DND-41 (cell line): Measurements from ENCODE around the gene DTL.

Experiments used
- ATAC-seq: fragments of 200-7000 bp; cut with Tn5 transposase; 3 replicates; pipeline ENCODE4 v1.9.1; 2021; ENCODE audit warnings: low read depth; ENCODE audit not compliant: insufficient read depth
- DNase-seq: peaks from one replicate; pipeline ENCODE4 v3.0.0-alpha.2; 2020
- H2AFZ ChIP-seq: 2 replicates; pipeline ENCODE4 v1.6.0; 2012; ENCODE audit warnings: low read depth, low read length
- H3K27ac ChIP-seq: 2 replicates; pipeline ENCODE4 v1.5.1; 2012; ENCODE audit warnings: low read length, inconsistent platforms
- H3K27me3 ChIP-seq: fragments of 200-600 bp; sonication (generic); 2 replicates; pipeline ENCODE4 v1.6.0; 2012; ENCODE audit warnings: low read length, mild to moderate bottlenecking, inconsistent platforms; ENCODE audit not compliant: insufficient read depth, poor library complexity
- H3K36me3 ChIP-seq: 2 replicates; pipeline ENCODE4 v1.5.1; 2012; ENCODE audit warnings: low read length, inconsistent platforms; ENCODE audit not compliant: insufficient read depth
- H3K4me1 ChIP-seq: 2 replicates; pipeline ENCODE4 v1.5.1; 2012; ENCODE audit warnings: mild to moderate bottlenecking, low read length; ENCODE audit not compliant: insufficient read depth
- H3K4me2 ChIP-seq: 2 replicates; pipeline ENCODE4 v1.6.0; 2012; ENCODE audit warnings: mild to moderate bottlenecking, moderate library complexity, low read length, inconsistent platforms; ENCODE audit not compliant: insufficient read depth
- H3K4me3 ChIP-seq, 2 experiments: fragments of 200-600 bp in 1 of 2; shearing (Covaris generic) in 1 of 2; 2 replicates each; pipeline ENCODE4 v1.5.1; 2012 to 2016; ENCODE audit warnings: inconsistent platforms in 2 of 2, low read length in 2 of 2, mild to moderate bottlenecking in 2 of 2, low read depth in 1 of 2, moderate library complexity in 1 of 2
- H3K79me2 ChIP-seq: 2 replicates; pipeline ENCODE4 v1.6.0; 2012; ENCODE audit warnings: low read length, inconsistent platforms; ENCODE audit not compliant: insufficient read depth
- H3K9ac ChIP-seq: 2 replicates; pipeline ENCODE4 v1.6.0; 2012; ENCODE audit warnings: low read depth, mild to moderate bottlenecking, inconsistent platforms, low read length, moderate library complexity
- H3K9me3 ChIP-seq: 2 replicates; pipeline ENCODE4 v1.5.1; 2012; ENCODE audit warnings: low read length, moderate library complexity, mild to moderate bottlenecking, inconsistent platforms; ENCODE audit not compliant: insufficient read depth, severe bottlenecking
- H4K20me1 ChIP-seq: 2 replicates; pipeline ENCODE4 v1.6.0; 2012; ENCODE audit warnings: low read length; ENCODE audit not compliant: insufficient read depth
- CTCF ChIP-seq: IDR thresholded peaks from 2 replicates; pipeline ENCODE4 v1.5.1; 2012; ENCODE audit warnings: borderline replicate concordance, low read length, moderate library complexity, mild to moderate bottlenecking; ENCODE audit not compliant: poor library complexity, severe bottlenecking; ENCODE audit errors: extremely low read depth
- EZH2 ChIP-seq: IDR thresholded peaks from 3 replicates; pipeline ENCODE4 v1.6.1; 2012; ENCODE audit warnings: borderline replicate concordance, low read depth, mild to moderate bottlenecking, moderate library complexity, low read length, inconsistent platforms; ENCODE audit not compliant: severe bottlenecking

DTL gene

GRCh38 chr1:212030936-212031528, 4.5 kb upstream of the DTL start:
- H3K4me1 ChIP-seq = peaks cover 55% of the 10 kb centered on the region
- no peaks in the 10 kb centered on the region for H3K27me3 ChIP-seq
- peak overlapping the region; percentile 87; the same call in 1 of the 2 replicates for H3K4me2 ChIP-seq
- peaks cover 11% of the 10 kb centered on the region; the same call in 1 of the 2 replicates for H3K36me3 ChIP-seq
- ATAC-seq (no peak), DNase-seq (no peak)
- no peak for TF ChIP-seq EZH2
- no peak for TF ChIP-seq CTCF
- H3K79me2 ChIP-seq = peaks cover 95% of the 10 kb centered on the region
- no peaks in the 10 kb centered on the region for H3K9me3 ChIP-seq
- H3K9ac ChIP-seq = no peak overlapping the region
- no peak overlapping the region for H3K27ac ChIP-seq
- peak overlapping the region in 1 of 2 experiments; percentile 13; a peak in 1 of 4 replicates for H3K4me3 ChIP-seq
- no peak overlapping the region for H2AFZ ChIP-seq
- peaks cover 68% of the 10 kb centered on the region; the same call in 1 of the 2 replicates for H4K20me1 ChIP-seq

GRCh38 chr1:212034516-212035122, 929 bp upstream of the DTL start:
- peaks cover 62% of the 10 kb centered on the region; the same call in 1 of the 2 replicates for H4K20me1 ChIP-seq
- H3K79me2 ChIP-seq = peaks cover 95% of the 10 kb centered on the region
- DNase-seq (no peak), ATAC-seq (peak; percentile 13)
- no peaks in the 10 kb centered on the region for H3K27me3 ChIP-seq
- H3K9me3 ChIP-seq = no peaks in the 10 kb centered on the region
- peak overlapping the region; percentile 87 for H3K4me2 ChIP-seq
- peak overlapping the region; percentile 85 for H2AFZ ChIP-seq
- peaks cover 71% of the 10 kb centered on the region for H3K4me1 ChIP-seq
- peak overlapping the region; percentile 40 to 63 for H3K4me3 ChIP-seq
- TF ChIP-seq EZH2 = no peak
- TF ChIP-seq CTCF = no peak
- peak overlapping the region; percentile 97 for H3K27ac ChIP-seq
- H3K9ac ChIP-seq = peak overlapping the region; percentile 81
- peaks cover 19% of the 10 kb centered on the region for H3K36me3 ChIP-seq

- ATAC-seq (peak; percentile 38), DNase-seq (no peak)
- Histone ChIP-seq H3K9ac (peak overlapping the region; percentile 81), H3K36me3 (peaks cover 31% of the 10 kb centered on the region), H3K4me1 (peaks cover 74% of the 10 kb centered on the region), H3K4me3 (peak overlapping the region; percentile 63 to 68), H4K20me1 (peaks cover 62% of the 10 kb centered on the region; the same call in 1 of the 2 replicates), H2AFZ (peak overlapping the region; percentile 70), H3K27me3 (no peaks in the 10 kb centered on the region), H3K27ac (peak overlapping the region; percentile 97), H3K4me2 (peak overlapping the region; percentile 75), H3K79me2 (peaks cover 95% of the 10 kb centered on the region), H3K9me3 (no peaks in the 10 kb centered on the region)
- TF ChIP-seq EZH2 = no peak
These were observed 472 bp downstream of the DTL start for GRCh38 chr1:212035835-212036605.
